HL-60 (cell line): ENCODE measurements around the gene ZBTB44.

Experiments used
- DNase-seq, 2 experiments: peaks; one replicate each; pipeline ENCODE4 v3.0.0-alpha.2; 2010 to 2020; ENCODE audit warnings: low read depth in 1 of 2, low spot score in 1 of 2
- H3K27ac ChIP-seq: fragments of 250-450 bp; sonication (Bioruptor Pico); replicated peaks from 2 replicates; pipeline ENCODE4 v1.5.1; 2020; ENCODE audit warnings: mild to moderate bottlenecking, moderate library complexity
- H3K27me3 ChIP-seq: fragments of 250-450 bp; sonication (Bioruptor Pico); 2 replicates; pipeline ENCODE4 v1.5.1; 2021; ENCODE audit warnings: mild to moderate bottlenecking, moderate library complexity; ENCODE audit not compliant: insufficient read depth, poor library complexity, severe bottlenecking
- H3K4me3 ChIP-seq: replicated peaks from 2 replicates; pipeline ENCODE4 v1.5.1; 2011; ENCODE audit warnings: mild to moderate bottlenecking, control low read depth, low read length; ENCODE audit not compliant: insufficient read depth
- CTCF ChIP-seq: IDR thresholded peaks from one replicate; pipeline ENCODE4 v1.5.1; 2011; ENCODE audit warnings: low read length, control low read depth, inconsistent platforms; ENCODE audit not compliant: insufficient read depth
- GABPA ChIP-seq: IDR thresholded peaks from 2 replicates; pipeline ENCODE4 v1.6.1; 2012; ENCODE audit warnings: low read depth
- POLR2AphosphoS5 ChIP-seq: IDR thresholded peaks from 2 replicates; pipeline ENCODE4 v1.6.1; 2012; ENCODE audit warnings: low read depth
- REST ChIP-seq: IDR thresholded peaks from 2 replicates; pipeline ENCODE4 v1.6.1; 2012; ENCODE audit warnings: low read depth; ENCODE audit not compliant: insufficient replicate concordance
- SPI1 ChIP-seq: IDR thresholded peaks from 2 replicates; pipeline ENCODE4 v1.6.1; 2012; ENCODE audit warnings: low read depth, mild to moderate bottlenecking, borderline replicate concordance

ZBTB44 gene

GRCh38 chr11:130204703-130205095, 110.0 kb downstream of the ZBTB44 start:
- Histone ChIP-seq H3K27me3 (peaks cover 1% of the 10 kb centered on the region), H3K4me3 (no peak overlapping the region), H3K27ac (no peak overlapping the region)
- no peak for DNase-seq
- TF ChIP-seq POLR2AphosphoS5 (no peak), CTCF (no peak), REST (no peak), SPI1 (no peak)

GRCh38 chr11:130203766-130204702, 110.7 kb downstream of the ZBTB44 start:
- no peak for DNase-seq
- Histone ChIP-seq H3K4me3 (no peak overlapping the region), H3K27ac (no peak overlapping the region), H3K27me3 (no peaks in the 10 kb centered on the region)
- TF ChIP-seq CTCF (no peak), SPI1 (no peak), REST (no peak), GABPA (no peak)

- Histone ChIP-seq H3K27me3 (no peaks in the 10 kb centered on the region), H3K27ac (no peak overlapping the region), H3K4me3 (no peak overlapping the region)
- TF ChIP-seq CTCF (no peak), SPI1 (no peak), POLR2AphosphoS5 (no peak), GABPA (no peak), REST (no peak)
- DNase-seq = peak in 1 of 2 experiments; percentile 61
Observed at GRCh38 chr11:130202818-130203689, 111.7 kb downstream of the ZBTB44 start.
